ENCODE results near the gene MPC1. TPM values are rescaled to one million over a fixed set of nuclear protein-coding genes. Genes with fewer than 3 reads are reported as not detected.

MPC1 gene
- total RNA-seq, 4 donors from 2014 or later = 35.4 to 63.6 (median 48.7) TPM

DNA sequence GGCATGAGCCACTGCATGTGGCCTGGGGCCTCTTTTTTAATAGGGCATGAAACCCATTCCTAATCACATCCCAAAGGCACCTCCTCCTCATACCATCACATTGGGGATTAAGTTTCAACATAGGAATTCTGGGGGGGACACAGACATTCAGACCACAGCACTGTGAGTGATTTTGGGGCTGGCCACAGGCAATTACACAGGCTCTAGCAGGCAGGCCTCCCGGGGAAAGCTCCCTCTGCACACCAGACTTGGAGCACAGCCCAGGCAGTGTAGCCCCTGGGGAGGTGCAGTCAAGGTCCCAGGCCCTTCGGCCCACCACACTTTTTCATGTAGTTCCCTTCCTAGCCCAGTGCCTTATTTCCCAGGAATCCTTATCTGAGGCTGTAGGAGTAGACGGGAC is 45.9 kb downstream of the MPC1 start:
- no peak for DNase-seq (ENCODE audit: low spot score in 2 of 2)
- intact Hi-C loops (cut with DNase I; ENCODE audit: low total_unique reads) = no loop called here
- 59 to 74% methylated on average over 3 of the region's 3 CpGs for WGBS, 2 donors

DNA sequence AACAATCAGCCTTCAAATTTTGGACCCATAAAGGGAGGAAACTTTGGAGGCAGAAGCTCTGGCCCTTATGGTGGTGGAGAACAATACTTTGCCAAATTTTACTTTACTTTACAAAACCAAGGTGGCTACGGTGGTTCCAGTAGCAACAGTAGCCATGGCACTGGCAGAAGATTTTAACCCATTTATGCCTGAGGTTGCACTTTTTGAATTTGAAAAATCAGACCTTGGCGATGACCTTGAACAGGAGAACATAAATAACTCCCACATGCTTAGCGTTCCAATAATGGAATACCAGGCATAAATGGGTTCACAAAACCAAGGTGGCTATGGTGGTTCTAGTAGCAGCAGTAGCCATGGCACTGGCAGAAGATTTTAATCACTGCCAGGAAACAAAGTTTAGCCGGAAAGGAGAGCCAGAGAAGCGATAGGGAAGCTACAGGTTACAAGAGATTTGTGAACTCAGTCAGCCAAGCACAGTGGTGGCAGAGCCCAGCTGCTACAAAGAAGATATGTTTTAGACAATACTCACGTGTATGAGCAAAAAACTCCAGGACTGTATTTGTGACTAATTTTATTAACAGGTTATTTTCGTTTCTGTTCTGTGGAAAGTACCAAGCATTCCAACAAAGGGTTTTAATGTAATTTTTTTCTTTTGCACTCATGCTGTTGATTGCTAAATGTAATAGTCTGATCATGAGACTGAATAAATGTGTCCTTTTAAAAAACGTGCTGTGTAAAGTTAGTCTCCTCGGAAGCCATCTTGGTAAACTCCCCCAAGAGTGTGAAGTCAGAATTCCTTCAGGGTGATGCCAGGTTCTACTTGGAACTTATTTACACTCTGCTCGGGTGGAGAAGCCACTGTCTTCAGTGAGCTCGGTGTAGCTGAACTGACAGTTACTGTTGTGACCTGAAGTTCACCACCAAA is 47.1 kb downstream of the MPC1 start:
- no peak overlapping the region for H3K4me3 ChIP-seq (ENCODE audit: low read depth, poor library complexity, severe bottlenecking)
- DNase-seq (ENCODE audit: low spot score in 2 of 2) = no peak
- 80 to 81% methylated on average over 11 of the region's 11 CpGs for WGBS, 2 donors

More for the DNA sequence above, 45.9 kb downstream of the MPC1 start:
- H3K4me3 ChIP-seq (ENCODE audit: low read depth, poor library complexity, severe bottlenecking) = no peak overlapping the region
- TF ChIP-seq, protein P1, sequence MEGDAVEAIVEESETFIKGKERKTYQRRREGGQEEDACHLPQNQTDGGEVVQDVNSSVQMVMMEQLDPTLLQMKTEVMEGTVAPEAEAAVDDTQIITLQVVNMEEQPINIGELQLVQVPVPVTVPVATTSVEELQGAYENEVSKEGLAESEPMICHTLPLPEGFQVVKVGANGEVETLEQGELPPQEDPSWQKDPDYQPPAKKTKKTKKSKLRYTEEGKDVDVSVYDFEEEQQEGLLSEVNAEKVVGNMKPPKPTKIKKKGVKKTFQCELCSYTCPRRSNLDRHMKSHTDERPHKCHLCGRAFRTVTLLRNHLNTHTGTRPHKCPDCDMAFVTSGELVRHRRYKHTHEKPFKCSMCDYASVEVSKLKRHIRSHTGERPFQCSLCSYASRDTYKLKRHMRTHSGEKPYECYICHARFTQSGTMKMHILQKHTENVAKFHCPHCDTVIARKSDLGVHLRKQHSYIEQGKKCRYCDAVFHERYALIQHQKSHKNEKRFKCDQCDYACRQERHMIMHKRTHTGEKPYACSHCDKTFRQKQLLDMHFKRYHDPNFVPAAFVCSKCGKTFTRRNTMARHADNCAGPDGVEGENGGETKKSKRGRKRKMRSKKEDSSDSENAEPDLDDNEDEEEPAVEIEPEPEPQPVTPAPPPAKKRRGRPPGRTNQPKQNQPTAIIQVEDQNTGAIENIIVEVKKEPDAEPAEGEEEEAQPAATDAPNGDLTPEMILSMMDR (IDR thresholded peaks at IDR 0.05) = no peak
- TF ChIP-seq POLR2A (IDR thresholded peaks at IDR 0.05) = no peak

DNA sequence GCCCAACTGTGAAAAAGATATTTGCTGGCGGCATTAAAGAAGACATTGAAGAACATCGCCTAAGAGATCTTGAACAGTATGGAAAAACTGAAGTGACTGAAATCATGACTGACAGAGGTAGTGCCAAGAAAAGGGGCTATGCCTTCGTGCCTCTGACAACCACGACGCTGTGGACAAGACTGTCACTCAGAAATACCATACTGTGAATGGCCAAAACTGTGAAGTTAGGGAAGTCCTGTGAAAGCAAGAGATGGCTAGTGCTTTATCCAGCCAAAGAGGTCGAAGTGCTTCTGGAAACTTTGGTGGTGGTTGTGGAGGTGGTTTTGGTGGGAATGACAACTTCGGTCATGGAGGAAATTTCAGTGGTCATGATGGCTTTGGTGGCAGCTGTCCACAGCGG is 47.9 kb downstream of the MPC1 start:
- WGBS, 2 donors = 95 to 98% methylated on average over 8 of the region's 8 CpGs
- TF ChIP-seq POLR2A (IDR thresholded peaks at IDR 0.05) = no peak
- TF ChIP-seq, protein P1 (IDR thresholded peaks at IDR 0.05) = no peak
- intact Hi-C loops (cut with DNase I; ENCODE audit: low total_unique reads) = no loop called here
- DNase-seq (ENCODE audit: low spot score in 2 of 2) = no peak
- no peak overlapping the region for H3K4me3 ChIP-seq (ENCODE audit: low read depth, poor library complexity, severe bottlenecking)

More for the DNA sequence above, 47.1 kb downstream of the MPC1 start:
- intact Hi-C loops (cut with DNase I; ENCODE audit: low total_unique reads) = no loop called here
- TF ChIP-seq POLR2A (IDR thresholded peaks at IDR 0.05) = no peak
- TF ChIP-seq, protein P1 (IDR thresholded peaks at IDR 0.05) = no peak

DNA sequence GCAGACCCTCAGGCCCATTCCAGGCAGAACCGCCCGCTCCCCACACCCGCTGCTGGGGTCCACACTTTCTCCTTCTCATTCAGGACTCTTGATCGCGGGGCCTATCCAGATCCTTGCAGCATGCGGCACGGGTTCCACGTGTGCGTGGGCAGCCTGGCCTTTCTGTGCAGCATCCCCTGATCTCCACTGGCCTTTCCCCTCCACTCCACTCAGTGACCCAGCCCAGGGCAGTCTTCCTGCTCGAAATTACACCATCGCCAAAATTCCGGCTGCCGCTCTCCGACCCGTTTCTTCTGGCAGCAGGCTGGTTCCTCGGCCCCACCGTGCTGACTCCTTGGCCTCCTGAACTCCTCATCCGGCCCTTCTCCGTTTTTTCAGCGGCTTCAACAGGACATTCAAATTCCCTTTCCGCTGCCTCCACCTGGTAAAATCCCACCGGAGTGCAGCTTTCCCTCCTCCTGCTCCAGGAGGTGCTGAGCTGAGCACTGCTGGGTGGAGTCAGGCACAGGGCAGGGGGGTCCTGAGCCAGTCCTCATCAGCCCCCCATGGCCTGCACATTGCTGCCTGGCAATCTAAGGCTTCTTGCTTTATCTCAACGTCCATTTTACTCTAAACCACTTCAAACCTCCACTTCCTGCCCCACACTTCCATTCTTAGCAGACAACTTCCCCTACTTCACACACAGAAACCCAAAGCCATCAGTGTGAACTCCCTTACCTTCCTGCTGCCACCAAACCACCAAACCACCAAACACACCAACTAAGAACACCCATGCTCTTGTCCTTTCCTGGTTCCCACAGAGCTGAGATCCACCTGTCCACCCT is 49.4 kb downstream of the MPC1 start:
- intact Hi-C loops (cut with DNase I; ENCODE audit: low total_unique reads) = no loop called here
- TF ChIP-seq, protein P1 (IDR thresholded peaks at IDR 0.05) = no peak
- no peak for TF ChIP-seq POLR2A (IDR thresholded peaks at IDR 0.05)
- DNase-seq (ENCODE audit: low spot score in 2 of 2) = no peak
- H3K4me3 ChIP-seq (ENCODE audit: low read depth, poor library complexity, severe bottlenecking) = no peak overlapping the region
- WGBS, 2 donors = 88 to 89% methylated on average over 23 of the region's 23 CpGs

DNA sequence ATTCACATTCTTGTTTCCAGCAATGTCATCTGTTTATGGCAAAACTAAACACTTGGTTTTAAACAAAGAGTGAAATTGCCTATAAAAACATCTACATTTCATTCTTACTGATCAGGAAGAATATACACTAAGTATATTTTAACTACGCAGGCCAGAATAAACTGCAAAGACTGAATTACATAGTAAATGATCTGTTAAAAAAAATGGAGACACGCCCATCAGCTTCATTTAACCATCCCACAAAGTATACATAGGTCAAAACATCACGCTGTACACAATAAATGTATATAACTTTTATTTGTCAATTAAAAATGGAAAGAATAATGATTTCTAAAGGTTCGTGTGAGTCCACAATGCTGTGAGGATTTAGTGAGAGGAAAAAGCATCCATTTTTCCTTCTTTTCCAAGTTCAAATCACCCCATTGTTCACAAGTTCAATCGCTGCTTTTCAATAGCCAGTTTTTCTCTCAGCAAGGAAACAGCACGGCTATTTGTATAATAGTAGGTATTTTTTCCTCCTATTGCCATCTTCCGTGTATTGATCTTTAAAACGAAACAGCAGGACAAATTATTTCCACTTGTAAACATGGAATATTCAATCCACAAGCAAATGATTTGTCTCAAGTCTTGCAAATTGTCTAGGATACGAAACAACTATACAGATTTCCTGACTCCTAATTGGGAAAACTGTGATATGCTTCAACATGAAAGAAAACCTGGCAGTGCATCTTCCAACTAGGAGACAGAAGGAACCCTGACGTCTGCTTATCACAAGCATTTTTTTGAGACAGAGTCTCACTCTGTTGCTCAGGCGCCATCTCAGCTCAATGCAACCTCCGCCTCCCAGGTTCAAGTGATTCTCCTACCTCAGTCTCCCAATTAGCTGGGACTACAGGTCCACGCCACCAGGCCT is 51.0 kb downstream of the MPC1 start:
- WGBS, 2 donors = 83 to 88% methylated on average over 13 of the region's 13 CpGs
- TF ChIP-seq, protein P1 (IDR thresholded peaks at IDR 0.05) = no peak
- TF ChIP-seq POLR2A (IDR thresholded peaks at IDR 0.05) = no peak
- DNase-seq (ENCODE audit: low spot score in 2 of 2) = no peak
- H3K4me3 ChIP-seq (ENCODE audit: low read depth, poor library complexity, severe bottlenecking) = no peak overlapping the region
- intact Hi-C loops (cut with DNase I; ENCODE audit: low total_unique reads) = no loop called here

Data from lower leg skin (tissue), 4 donors.